Esophagus squamous epithelium (tissue), 5 donors: ENCODE results near the gene GINS1. TPM values are rescaled to one million over a fixed set of nuclear protein-coding genes. Genes with fewer than 3 reads are reported as not detected.

ENCODE experiments used
- DNase-seq: peaks from one replicate; lab custom pipeline; 2025; lab: John Stamatoyannopoulos, UW
- H3K27ac ChIP-seq, 4 donors: fragments of 200-600 bp; sonication (generic); one replicate each; pipeline ENCODE4 v1.5.1; 2016 to 2019; ENCODE audit warnings: mild to moderate bottlenecking in 1 of 4
- H3K27me3 ChIP-seq, 4 donors: fragments of 200-600 bp; sonication (generic); 1 replicate in 3 of 4; 2 replicates in 1 of 4; pipeline versions ENCODE4 v1.5.1 to v1.6.0; 2017 to 2021; ENCODE audit warnings: antibody characterized with exemption in 1 of 4
- H3K36me3 ChIP-seq, 3 donors: fragments of 200-600 bp; sonication (generic); one replicate each; pipeline ENCODE4 v1.5.1; 2016 to 2019
- H3K4me1 ChIP-seq, 3 donors: fragments of 200-600 bp; sonication (generic); one replicate each; pipeline ENCODE4 v1.5.1; 2017 to 2019
- H3K4me3 ChIP-seq, 4 donors: fragments of 200-600 bp; sonication (generic); 1 replicate in 3 of 4; 2 replicates in 1 of 4; pipeline ENCODE4 v1.5.1; 2016 to 2019; ENCODE audit warnings: mild to moderate bottlenecking in 2 of 4, moderate library complexity in 1 of 4
- H3K9me3 ChIP-seq, 3 donors: fragments of 200-600 bp; sonication (generic); one replicate each; pipeline ENCODE4 v1.5.1; 2016 to 2019
- CTCF ChIP-seq, 6 experiments: fragments of 450-650 bp in 4 of 6; fragments of 200-600 bp in 2 of 6; sonication (generic) in 2 of 6; IDR thresholded peaks; one replicate each; pipeline ENCODE4 v1.5.1; 2016 to 2019; ENCODE audit warnings: antibody characterized with exemption in 6 of 6, mild to moderate bottlenecking in 4 of 6, moderate library complexity in 4 of 6
- POLR2A ChIP-seq, 4 donors: fragments of 450-650 bp; IDR thresholded peaks; one replicate each; pipeline ENCODE4 v1.6.1; 2017; ENCODE audit warnings: antibody characterized with exemption in 4 of 4, mild to moderate bottlenecking in 4 of 4, moderate library complexity in 3 of 4
- WGBS, 2 donors: methylation state at CpG; one replicate each; pipeline ENCODE4 v1.1.5; 2018; 5-methylcytosine and 5-hydroxymethylcytosine counted together
- intact Hi-C: fragments of 100-400 bp; cut with DNase I; formaldehyde crosslinking; loops from one replicate; pipeline ENCODE4 v1.15.0; 2022
- total RNA-seq, 4 donors: library from RNA; depleted of rRNA; stranded (reverse); fragments of >200 nt; gene quantifications; one replicate each; pipeline ENCODE4 v1.1.0, GENCODE V29; 2016
- donor health status: DM: yes; HTN: yes; CAD: no.

The GINS1 gene
- total RNA-seq, 4 donors from 2014 or later = 3.4 to 12.9 (median 6.4) TPM

- intact Hi-C loops = no loop called here
- H3K4me3 ChIP-seq = no peak overlapping the region
- no peaks in the 10 kb centered on the region for H3K4me1 ChIP-seq
- H3K27me3 ChIP-seq = no peaks in the 10 kb centered on the region
- TF ChIP-seq CTCF (IDR thresholded peaks at IDR 0.05) (no peak), POLR2A (IDR thresholded peaks at IDR 0.05) (no peak)
- peak overlapping the region in 1 of 4 donors; percentile 25 for H3K27ac ChIP-seq
- WGBS, 2 donors = 85 to 93% methylated on average over 13 to 22 of the region's 22 CpGs
- no peak for DNase-seq
- no peaks in the 10 kb centered on the region for H3K9me3 ChIP-seq
- H3K36me3 ChIP-seq = peaks cover 0 to 72% (median 0%) of the 10 kb centered on the region in 3 donors
Measured at GRCh38 chr20:25457886-25458680, 50.6 kb downstream of the GINS1 start.

GRCh38 chr20:25459111-25459830 lies 51.8 kb downstream of the GINS1 start:
- intact Hi-C loops = no loop called here
- H3K36me3 ChIP-seq = peaks cover 0 to 71% (median 0%) of the 10 kb centered on the region in 3 donors
- TF ChIP-seq CTCF (IDR thresholded peaks at IDR 0.05) = no peak
- TF ChIP-seq POLR2A (IDR thresholded peaks at IDR 0.05) = no peak
- no peaks in the 10 kb centered on the region for H3K9me3 ChIP-seq
- no peak overlapping the region for H3K27ac ChIP-seq
- 88 to 100% methylated on average over 13 to 20 of the region's 20 CpGs for WGBS, 2 donors
- no peaks in the 10 kb centered on the region for H3K27me3 ChIP-seq
- no peak for DNase-seq
- no peaks in the 10 kb centered on the region for H3K4me1 ChIP-seq
- H3K4me3 ChIP-seq = no peak overlapping the region

GRCh38 chr20:25459916-25460535 lies 52.6 kb downstream of the GINS1 start:
- H3K27me3 ChIP-seq = no peaks in the 10 kb centered on the region
- intact Hi-C loops = no loop called here
- H3K4me3 ChIP-seq = no peak overlapping the region
- no peaks in the 10 kb centered on the region for H3K9me3 ChIP-seq
- TF ChIP-seq CTCF (IDR thresholded peaks at IDR 0.05) = no peak
- no peak for TF ChIP-seq POLR2A (IDR thresholded peaks at IDR 0.05)
- peaks cover 0 to 71% (median 0%) of the 10 kb centered on the region in 3 donors for H3K36me3 ChIP-seq
- no peak overlapping the region for H3K27ac ChIP-seq
- 69 to 81% methylated on average over 4 to 6 of the region's 12 CpGs for WGBS, 2 donors
- no peak for DNase-seq
- H3K4me1 ChIP-seq = no peaks in the 10 kb centered on the region

GRCh38 chr20:25460566-25461280 lies 53.2 kb downstream of the GINS1 start:
- no peaks in the 10 kb centered on the region for H3K4me1 ChIP-seq
- H3K36me3 ChIP-seq = peaks cover 0 to 71% (median 0%) of the 10 kb centered on the region in 3 donors
- H3K27ac ChIP-seq = no peak overlapping the region
- H3K4me3 ChIP-seq = no peak overlapping the region
- no peak for TF ChIP-seq CTCF (IDR thresholded peaks at IDR 0.05)
- intact Hi-C loops = no loop called here
- 91 to 94% methylated on average over 13 to 16 of the region's 19 CpGs for WGBS, 2 donors
- H3K27me3 ChIP-seq = no peaks in the 10 kb centered on the region
- no peak for DNase-seq
- no peaks in the 10 kb centered on the region for H3K9me3 ChIP-seq
